Adrenal gland (tissue), 5 donors: ENCODE results near the gene BRD4.

Experiments
- CTCF ChIP-seq, 6 experiments: fragments of 450-650 bp in 4 of 6; fragments of 200-600 bp in 2 of 6; sonication (generic) in 1 of 6; IDR thresholded peaks; 1 replicate in 5 of 6; 2 replicates in 1 of 6; pipeline versions ENCODE4 v1.5.1 to v1.8.0; 2016 to 2021; ENCODE audit warnings: antibody characterized with exemption in 6 of 6, mild to moderate bottlenecking in 2 of 6, moderate library complexity in 1 of 6
- POLR2A ChIP-seq, 2 donors: fragments of 450-650 bp; IDR thresholded peaks; one replicate each; pipeline ENCODE4 v1.6.1; 2017; ENCODE audit warnings: antibody characterized with exemption in 2 of 2, mild to moderate bottlenecking in 2 of 2, moderate library complexity in 1 of 2
- donor health status: DM: no; HTN: no; CAD: no.

- TF ChIP-seq CTCF (IDR thresholded peaks at IDR 0.05) (no peak), POLR2A (IDR thresholded peaks at IDR 0.05) (no peak)
Observed at GRCh38 chr19:15234431-15235130, 97.8 kb downstream of the BRD4 start.
